GM19467 (cell line): ENCODE measurements around the gene USP12.
A peak's percentile ranks its signal among the peaks of the same experiment; 100 is the strongest.
"Not testable (repeated sequence)": the region's sequence is repeated elsewhere in the genome, so short reads cannot be mapped to it uniquely, and the experiment has no call there.

Experiments
- ATAC-seq: cut with Tn5 transposase; IDR thresholded peaks from one replicate; pipeline ENCODE4 v1.9.1; 2021; ENCODE audit warnings: mild to moderate bottlenecking, moderate library complexity; ENCODE audit not compliant: unreplicated experiment

USP12 gene

DNA sequence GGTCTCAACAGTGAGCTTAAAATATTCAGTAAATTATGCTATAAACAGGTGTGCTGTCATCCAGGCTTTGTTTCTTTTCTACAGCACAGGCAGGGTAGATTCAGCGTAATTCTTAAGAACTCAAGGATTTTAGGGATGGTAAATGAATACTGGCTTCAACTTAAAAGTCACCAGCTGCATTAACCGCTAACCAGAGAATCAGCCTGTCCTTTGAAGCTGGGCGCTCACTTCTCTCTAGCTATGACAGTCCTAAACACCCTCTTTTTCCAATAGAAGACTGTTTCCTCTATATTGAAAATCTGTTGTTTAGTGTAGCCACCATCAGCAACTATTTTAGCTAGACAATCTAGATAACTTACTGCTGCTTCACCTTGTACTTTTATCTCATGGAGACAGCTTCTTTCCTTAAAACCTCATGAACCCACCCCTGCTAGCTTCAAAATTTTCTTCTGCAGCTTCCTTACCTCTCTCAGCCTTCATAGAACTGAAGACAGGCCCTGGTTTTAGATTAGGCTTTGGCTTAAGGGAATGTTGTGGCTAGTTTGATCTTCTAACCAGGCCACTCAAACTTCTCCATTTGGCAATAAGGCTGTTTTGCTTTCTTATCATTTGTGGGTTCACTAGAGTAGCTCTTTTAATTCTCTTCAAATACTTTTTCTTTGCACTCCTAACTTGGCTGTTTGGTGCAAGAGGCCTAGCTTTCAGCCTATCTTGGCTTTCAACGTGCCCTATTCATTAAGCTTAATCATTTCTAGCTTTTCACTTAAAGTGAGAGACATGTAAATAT lies 89.5 kb downstream of the USP12 start:
- ATAC-seq, result no peak

DNA sequence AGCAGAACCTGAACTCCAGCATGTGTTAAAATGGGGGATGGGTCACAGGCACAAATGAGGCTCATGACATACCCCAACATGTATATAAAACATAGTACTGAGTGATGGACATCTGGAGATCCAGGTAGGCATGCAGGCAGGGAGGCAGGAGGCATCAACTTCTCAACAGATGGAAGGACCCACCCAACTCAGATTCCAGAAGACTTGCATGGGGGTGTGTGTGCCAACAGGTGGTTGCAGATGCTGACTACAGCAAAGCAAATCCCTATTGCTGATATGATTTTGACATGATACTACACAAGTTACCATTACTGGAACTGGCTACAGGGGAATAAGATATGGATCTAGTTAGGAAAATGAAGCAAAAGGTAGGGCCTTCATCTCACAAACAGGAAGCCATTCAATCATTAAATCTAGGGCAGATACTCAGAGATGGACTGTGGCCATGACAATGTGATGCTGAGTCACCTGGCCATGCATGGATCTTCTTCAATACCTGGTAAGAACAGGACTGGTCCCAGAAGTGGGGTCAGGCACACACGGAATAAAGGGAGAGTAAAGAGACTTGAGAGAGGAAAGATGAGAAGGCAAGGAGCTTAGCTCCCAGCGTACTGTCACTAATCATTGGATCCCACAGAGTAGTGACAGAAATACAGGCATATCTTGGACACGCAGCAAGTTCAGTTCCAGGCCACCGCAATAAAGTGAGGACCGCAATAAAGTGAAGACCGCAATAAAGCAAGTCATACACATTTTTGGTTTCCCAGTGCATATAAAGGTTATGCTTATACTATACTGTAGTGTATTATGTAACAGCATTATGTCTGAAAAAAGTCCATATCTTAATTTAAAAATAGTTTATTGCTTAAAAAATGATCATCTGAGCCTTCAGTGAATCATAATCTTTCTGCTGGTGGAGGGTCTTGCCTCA lies 91.3 kb downstream of the USP12 start:
- ATAC-seq, result no peak

DNA sequence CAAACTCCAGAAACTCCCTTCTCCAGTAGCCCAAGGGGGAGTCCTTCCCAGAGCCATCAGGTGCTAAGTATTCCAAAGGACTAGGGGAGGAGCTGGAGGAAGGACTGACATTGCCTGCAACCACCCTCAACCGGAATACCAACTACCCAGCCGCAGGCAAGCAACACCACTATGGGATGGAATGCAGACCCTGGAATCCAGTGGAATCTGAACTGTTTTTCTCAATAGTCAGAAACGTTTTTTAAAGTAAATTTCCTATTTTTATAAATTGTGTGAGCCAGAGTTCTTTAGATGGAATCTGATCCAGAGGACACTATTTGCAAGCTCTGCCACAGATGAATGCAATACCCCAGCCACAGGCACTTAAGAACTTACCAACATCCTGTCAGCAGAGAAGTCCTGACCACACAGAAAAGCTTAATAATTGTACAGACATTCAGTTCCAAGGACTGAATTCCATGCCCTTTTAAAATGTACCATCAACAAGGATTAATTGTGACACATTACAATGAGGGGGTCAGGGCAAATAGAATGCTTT lies 92.1 kb downstream of the USP12 start:
- ATAC-seq, result no peak

DNA sequence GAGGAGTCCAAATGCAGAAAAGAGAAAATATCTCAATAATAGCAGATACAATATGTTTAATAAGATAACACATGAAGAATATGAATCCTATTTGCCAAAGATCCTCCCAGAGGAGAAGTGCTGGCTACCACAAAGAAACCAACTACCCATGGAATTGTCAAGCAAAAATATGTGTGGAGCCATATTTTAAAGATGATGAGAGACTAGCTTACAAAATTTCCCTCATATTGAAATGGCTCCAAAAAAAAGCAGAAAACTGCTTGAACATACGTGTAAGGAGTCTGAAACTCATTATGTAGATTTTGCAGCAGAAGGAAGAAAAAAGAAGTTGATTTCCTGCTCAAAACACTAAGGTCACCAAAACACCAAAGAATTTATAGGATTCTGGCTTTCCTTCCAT lies 94.2 kb downstream of the USP12 start:
- no peak for ATAC-seq

DNA sequence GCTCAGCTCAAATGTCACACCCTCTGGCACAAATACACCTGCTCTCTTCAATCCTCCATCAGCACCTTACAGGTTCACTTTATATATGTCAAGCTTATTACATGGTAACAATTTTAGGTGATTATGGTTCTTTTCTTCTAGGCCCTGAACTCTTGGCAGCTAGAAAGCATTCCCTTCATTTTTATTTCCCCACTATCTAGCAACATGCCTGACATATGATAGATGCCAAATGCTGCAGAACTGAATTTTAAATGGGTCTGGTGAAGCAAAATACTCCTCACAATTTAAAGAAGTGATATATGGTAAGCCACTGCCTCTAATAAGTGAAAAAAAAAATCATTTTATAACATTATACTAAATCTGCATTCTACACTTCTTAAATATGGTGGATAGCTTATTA lies 95.2 kb downstream of the USP12 start:
- no peak for ATAC-seq

DNA sequence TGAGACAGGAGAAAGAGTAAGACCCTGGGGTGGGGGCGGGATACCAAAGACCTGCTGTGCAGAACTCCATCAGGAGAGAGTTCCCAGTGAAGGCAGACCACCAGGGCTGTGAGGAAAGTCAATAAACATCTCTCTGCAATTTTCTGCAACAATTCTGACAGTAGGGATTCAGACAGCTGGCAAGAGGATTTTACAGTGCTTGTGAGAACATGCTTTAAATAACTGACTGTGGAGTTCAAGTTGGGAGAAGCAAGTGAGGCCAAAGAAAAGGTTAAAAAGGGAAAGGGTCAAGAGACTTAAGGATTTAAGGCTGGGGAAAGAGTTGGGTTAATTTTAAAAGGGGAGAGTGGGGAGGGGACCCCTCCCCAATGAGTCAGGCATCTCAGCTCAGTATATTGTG lies 98.4 kb downstream of the USP12 start:
- no peak for ATAC-seq

DNA sequence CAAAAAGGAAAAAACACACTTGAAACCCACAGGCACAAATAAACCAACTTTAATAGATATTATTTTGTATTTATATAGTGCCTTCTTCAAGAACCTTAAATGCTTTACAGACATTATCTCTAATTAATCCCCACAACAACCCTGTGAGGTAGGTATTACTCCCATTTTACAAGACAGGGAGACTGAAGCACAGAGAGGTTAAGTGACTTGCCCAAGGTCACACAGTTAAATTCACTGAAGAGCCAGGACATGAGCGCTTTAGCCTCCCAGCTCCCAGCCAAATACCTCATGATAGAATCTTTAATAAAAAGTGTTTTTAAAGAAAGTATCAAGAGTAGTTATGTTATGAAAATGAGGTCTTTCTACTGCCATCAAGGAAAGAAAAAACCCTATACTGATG lies 105.5 kb downstream of the USP12 start:
- not testable (repeated sequence) for ATAC-seq

DNA sequence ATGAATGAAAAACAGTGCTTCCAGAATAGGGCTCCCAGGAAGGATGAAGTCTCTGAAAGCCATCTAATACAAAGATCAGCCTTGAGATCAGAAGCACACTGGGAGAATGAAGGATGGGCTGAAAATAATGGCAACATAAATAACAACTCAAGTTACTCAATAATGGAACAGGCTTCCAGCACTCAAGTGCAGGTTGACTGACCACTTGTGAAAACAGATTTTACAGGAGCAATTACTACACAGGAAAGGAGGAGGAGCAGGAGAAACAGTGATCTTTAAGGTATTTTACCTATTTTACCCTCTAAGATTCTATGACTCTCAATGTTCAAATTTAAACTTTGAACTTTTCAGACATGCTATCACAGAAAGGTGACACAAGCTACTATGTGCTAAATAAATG lies 106.0 kb downstream of the USP12 start:
- no peak for ATAC-seq

DNA sequence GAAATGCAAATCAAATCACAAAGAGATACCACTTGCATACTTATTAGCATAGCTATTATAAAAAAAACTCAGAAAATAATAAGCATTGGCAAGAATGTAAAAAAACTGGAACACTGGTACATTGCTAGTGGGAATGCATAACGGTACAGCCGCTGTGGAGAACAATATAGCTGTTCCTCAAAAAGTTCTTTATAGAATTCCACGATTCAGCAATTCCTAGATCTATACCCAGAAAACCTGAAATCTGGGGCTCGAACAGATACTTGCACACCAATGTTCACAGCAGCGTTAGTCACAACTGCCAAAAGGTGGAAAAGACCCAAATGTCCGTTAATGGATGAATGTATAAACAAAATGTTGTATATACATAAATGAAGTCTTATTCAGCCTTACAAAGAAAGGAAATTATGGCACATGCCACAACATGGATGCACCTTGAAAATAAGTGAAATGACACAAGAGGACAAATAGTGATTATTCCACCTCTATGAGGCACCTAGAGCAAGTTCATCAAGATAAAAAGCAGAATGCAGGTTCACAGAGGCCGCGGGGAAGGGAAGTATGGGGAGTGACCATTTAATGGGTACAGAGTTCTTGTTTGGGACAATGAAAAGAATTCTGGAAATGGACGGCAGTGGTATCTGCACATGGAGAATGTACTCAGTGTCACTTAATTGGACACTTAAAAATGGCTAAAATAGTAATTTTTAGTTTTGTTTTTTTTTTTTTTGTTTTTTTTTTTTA lies 107.2 kb downstream of the USP12 start:
- no peak for ATAC-seq

DNA sequence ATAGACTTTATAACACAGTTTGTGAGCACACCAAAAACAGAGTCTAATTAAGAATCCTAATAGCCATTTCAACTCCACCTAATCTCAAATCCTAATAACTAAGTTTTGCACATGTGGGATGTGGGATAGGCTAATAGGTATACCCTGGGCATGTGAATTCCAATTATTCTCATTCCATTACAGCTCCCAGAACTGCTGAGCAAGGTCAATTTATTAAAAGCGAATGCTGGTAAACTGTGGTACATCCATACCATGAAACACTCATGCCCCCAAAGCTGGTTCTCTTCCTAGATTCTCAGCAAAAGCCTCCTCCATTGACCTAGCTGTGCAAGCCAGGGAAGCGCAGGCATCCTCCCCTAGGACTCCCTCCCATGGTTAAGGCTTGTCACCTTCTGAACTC lies 113.8 kb downstream of the USP12 start:
- no peak for ATAC-seq

DNA sequence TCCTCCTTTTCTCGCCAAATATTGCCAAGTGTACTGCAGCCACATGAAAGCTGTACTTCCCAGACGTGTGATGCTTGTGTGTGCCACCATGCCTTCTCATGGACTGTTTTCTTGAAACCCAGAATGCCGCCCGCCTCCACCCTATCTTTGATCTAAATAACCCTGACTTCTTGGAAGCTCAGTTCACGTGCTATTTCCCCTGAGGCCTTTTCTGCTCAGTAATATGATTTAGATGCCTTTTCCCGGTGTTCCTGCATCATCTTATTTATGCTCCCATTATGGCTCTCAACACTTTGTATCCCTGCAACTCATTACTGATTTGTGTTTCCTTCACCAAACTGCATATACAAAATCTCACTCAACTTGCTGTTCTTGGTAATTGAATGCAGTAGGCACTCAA lies 116.1 kb downstream of the USP12 start:
- ATAC-seq, result no peak

DNA sequence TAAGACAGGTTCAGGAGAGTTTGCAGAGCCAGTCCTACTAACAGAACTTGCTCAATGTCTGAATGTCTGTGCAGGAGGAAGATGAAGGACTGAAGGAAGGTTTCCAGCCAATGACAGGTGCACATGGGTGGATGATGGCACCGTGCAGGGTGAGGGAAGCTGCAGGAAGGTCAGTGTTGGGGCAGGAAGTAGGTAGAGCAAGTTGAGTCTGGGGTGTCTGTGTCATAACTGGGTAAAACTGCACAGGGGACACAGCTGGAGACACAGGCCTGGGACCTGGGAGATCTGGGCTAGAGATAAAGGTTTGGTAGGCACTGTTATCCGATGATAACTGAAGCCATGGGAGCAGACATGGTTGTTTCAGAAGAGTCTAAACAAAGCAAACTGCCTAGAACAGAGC lies 116.9 kb downstream of the USP12 start:
- ATAC-seq, result no peak

DNA sequence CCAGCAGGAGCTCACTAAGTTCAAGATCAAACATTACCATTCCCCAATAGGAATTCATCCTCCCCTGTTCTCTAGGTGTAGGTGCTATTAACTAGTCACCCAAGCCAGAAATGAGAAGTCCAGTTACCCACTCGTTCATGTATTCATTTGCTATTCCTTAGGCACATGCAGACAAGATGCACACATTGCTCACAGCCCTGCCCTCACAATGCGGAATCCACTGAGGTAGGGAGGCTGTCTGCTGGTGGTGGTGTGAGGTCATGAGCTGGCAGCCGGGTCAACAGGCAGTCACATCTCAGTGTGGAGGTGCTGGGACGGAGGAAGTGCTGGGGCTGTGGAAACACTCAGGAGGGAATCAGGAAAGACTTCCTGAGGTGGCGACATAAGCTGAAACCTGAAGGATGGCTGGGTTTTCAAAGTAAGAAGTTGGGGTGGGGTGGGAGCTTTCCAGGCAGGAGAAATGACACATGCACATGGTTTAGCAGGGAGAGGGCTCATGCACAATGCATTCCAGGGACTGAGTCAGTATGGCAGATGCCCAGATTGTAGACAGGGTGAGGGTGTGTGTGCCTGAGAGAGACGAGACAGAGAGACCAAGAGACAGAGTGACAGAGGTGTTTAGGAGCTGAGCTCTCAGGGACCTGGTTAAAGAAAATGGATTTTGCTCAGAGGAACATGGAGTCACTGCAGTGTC lies 117.6 kb downstream of the USP12 start:
- ATAC-seq, result no peak

DNA sequence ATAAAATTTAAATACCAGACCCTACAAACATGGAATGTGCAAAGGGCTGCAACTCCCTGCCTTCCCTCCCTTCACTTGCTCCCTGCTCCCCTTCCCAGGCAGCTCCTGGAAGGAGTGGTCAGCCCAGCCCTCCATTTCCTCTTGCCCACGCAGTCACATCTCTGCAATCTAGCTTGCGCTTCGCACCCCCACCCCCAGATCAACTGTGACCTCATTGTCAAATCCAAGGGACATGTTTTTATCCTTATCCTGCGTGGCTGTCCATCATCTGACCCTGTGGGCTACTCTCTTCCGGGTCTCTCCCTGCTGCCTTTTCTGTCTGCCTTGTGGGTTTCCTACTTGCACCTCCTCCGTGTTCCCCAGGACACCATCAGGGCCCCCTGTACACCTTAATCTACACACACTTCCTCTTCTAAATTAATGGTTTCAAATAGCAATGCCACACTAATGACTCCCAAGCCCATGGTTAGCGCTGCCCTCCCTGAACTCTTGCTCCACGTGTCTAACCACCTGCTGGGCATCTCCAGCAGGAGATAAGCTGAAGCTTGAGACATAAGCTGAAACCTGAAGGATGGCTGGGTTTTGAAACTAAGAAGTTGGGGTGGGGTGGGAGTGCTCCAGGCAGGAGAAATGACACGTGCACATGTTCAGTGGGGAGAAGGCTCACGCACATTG lies 118.3 kb downstream of the USP12 start:
- ATAC-seq, result no peak

DNA sequence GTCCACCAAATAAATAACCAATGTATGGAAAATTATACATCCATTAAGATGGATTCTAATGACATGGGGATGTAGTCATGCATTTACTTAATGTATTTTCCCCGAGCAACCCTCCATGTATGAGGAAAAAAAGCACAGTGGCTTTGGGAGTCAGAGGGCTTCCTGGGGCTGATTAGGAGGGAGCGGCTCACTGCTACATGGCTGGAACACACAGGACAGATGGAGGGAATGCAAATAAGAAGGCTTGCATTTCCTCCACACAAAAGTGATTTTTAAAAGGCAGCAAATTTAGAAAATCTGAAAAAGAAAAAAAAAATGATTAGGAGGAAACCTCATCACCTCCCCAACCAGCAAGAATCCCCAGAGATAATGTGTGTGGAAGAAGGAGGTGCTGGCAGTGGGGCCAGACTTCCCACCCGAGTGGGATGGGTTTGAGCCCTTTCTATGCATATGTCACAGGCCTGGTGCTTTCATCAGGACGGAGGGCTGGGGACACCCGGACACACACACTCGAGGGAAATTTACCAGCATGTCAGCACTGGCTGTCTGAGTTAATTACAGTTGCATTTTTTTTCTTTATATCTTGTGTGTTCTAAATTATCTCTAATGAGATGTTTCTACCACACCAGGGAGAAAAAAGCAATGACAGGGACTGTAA lies 118.9 kb downstream of the USP12 start:
- ATAC-seq, result no peak

DNA sequence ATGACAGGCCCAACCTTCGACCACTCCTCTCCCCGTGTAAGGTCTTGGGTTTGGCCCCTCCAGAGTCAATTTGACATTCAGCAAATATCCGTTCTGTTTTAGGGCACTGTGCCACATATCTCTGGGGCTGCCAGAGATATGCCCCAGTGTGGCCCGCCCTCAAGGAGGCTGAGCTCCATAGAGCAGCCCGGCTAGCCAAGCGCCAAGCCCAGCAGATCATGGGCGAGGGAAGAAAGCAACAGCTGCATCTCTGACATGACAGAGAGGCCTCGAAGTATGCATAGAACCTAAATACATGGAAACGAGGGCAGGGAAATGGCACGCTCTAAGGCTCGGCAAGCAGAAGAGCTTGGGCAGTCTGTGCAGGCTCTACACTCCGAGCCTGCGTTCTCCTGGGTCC lies 124.5 kb downstream of the USP12 start:
- no peak for ATAC-seq

DNA sequence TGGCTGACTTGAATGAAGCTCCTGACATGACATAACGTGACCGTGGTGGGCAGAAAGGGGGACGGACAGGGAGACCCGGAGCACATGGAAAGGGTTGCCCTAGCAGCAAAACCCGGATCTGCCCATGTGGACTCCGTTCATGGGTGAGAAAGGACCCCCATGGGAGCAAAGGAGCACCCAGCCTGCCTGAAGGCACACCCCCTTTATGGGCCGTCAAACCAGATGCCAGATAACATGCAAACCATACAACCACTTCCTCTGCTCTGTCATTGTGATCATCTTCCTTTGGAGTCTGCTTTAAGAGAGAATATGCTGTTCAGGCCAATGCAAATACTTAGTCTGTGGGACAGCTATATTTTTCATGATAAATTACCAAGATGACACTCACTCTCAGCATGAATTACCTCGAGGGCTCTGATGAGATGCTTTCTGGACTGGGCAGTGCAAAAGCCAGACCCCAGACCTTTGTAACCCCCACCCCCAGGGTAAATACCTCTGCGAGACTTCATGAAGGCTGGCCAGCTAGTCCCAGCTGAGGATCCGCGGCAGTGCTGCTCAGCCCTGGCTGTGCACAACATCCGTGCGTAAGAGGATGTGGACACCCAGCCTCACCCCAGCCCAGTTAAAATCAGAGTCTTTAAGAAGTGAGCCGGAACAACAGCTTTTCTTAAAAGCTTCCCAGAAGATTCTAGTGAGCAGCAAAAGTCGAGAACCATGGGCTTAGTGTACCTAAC lies 126.6 kb downstream of the USP12 start:
- ATAC-seq, result peak; percentile 72

DNA sequence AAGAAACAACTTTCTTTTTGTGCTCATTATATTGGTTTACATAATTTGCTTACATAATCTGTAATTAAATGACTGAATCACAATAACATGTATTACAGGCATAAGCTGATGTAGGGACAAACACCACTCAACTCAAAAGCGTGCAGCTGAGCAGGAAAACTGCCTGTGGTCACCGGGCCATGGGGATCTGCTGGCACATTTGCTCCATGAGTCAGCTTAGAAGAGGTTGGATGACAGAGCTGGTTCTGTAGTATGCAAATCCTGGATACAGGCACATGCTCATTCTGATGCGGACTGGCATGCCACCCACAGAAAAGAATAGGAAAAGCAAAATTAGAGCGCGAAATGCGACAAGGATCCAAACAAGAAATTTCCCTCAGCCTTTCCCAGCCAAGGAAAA lies 128.6 kb downstream of the USP12 start:
- no peak for ATAC-seq

DNA sequence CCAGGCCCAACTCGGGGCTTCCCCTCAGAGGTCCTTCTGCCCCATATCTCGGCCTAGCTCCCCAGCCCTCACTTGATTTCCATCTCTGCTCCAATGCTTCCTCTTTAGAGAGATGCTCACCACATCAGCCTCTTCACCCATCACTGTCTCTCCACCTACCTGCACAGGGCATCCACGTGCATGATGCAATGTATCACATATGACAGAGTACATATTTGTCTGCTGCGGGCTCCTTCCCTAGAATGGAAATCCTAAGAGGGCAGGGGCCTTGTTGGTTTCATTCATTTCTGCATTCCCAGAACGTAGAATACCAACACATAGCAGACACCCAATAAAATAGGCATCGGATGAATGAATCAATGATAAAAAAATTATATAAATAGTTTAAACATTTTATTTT lies 130.3 kb downstream of the USP12 start:
- no peak for ATAC-seq
